Right lobe of liver (tissue), 6 donors: ENCODE data around the gene DNER. TPM values are rescaled to one million over a fixed set of nuclear protein-coding genes. Genes with fewer than 3 reads are reported as not detected.

Experiments
- ATAC-seq, 4 donors: fragments of 200-7000 bp; cut with Tn5 transposase; one replicate each; pipeline ENCODE4 v1.9.1; 2020; ENCODE audit warnings: mild to moderate bottlenecking in 4 of 4, moderate library complexity in 4 of 4
- DNase-seq, 3 donors: peaks; one replicate each; pipeline ENCODE4 v3.0.0-alpha.2; 2020
- H3K27ac ChIP-seq, 3 donors: fragments of 200-600 bp; one replicate each; pipeline ENCODE4 v1.8.0; 2022
- H3K27me3 ChIP-seq, 2 donors: fragments of 200-600 bp; one replicate each; pipeline ENCODE4 v1.8.0; 2022
- H3K36me3 ChIP-seq, 4 donors: fragments of 200-600 bp; sonication (generic) in 1 of 4; one replicate each; pipeline versions ENCODE4 v1.5.1 to v1.8.0; 2017 to 2022; ENCODE audit warnings: control low read depth in 1 of 4
- H3K4me1 ChIP-seq, 4 donors: fragments of 200-600 bp; sonication (generic) in 1 of 4; one replicate each; pipeline versions ENCODE4 v1.5.1 to v1.8.0; 2017 to 2022; ENCODE audit warnings: control low read depth in 1 of 4
- H3K4me3 ChIP-seq, 3 donors: fragments of 200-600 bp; one replicate each; pipeline ENCODE4 v1.8.0; 2022
- H3K9me3 ChIP-seq, 4 donors: fragments of 200-600 bp; sonication (generic) in 1 of 4; one replicate each; pipeline versions ENCODE4 v1.5.1 to v1.8.0; 2017 to 2022; ENCODE audit warnings: control low read depth in 1 of 4
- POLR2A ChIP-seq: fragments of 450-650 bp; IDR thresholded peaks from one replicate; pipeline ENCODE4 v1.6.1; 2017; ENCODE audit warnings: antibody characterized with exemption, mild to moderate bottlenecking
- whole genome bisulfite sequencing: methylation state at CpG from one replicate; pipeline ENCODE4 v1.1.6; 2018; ENCODE audit warnings: low coverage, low lambda C conversion rate; ENCODE audit not compliant: insufficient coverage; ENCODE audit errors: missing lambda C conversion rate; 5-methylcytosine and 5-hydroxymethylcytosine counted together
- intact Hi-C, 2 donors: fragments of 100-400 bp; cut with DNase I; formaldehyde crosslinking; loops; one replicate each; pipeline versions ENCODE4 v1.11.2 to v1.14.1; 2022
- total RNA-seq, 6 experiments: library from RNA; depleted of rRNA in 2 of 6; stranded (reverse); fragments of >200 nt in 2 of 6; fragmentation: NEBNext Ultra II Directional in 3 of 6; extraction: Animal tissue kit (Norgen Biotek cat#: 25700) in 3 of 6; gene quantifications; one replicate each; pipeline versions ENCODE4 v1.1.0 to v1.2.4, GENCODE V29; 2016 to 2023
- TF ChIP-seq, protein P1 (sequence below), 4 donors: fragments of 200-600 bp in 3 of 4; fragments of 450-650 bp in 1 of 4; IDR thresholded peaks; one replicate each; pipeline versions ENCODE4 v1.5.1 to v1.8.0; 2016 to 2022; ENCODE audit warnings: antibody characterized with exemption in 4 of 4, mild to moderate bottlenecking in 2 of 4
- donor health status: DM: no; HTN: yes; CAD: no.
- donor health status: DM: no; HTN: no; CAD: no.
- donor health status: DM: no; HTN: no; CAD: no.
- donor health status: DM: no; HTN: yes; CAD: no.
- donor health status: DM: no; HTN: yes; CAD: no.

DNER gene
- total RNA-seq, 6 experiments from 2014 or later, result 0.13 TPM; not detected in 5

DNA sequence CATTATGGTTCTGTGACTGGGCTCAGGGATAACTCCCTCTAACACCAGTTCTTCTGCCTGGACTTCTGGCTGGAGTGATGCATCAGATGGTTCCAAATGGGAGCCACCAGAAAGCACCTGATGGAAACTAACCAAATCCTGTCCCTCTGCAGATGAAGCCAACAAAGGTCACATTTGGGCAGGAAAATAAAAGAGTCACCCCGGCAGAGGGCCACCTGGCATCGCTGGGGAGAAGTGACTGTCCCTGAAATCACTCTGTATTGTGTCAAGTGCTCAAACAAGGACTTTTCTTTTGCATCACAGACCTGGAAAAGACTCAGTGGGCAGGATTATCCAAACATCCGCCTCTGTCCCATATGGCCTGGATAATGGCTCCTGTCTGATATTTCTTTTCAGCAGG lies 47.5 kb downstream of the DNER start:
- no peaks in the 10 kb centered on the region for H3K27me3 ChIP-seq
- TF ChIP-seq, protein P1, sequence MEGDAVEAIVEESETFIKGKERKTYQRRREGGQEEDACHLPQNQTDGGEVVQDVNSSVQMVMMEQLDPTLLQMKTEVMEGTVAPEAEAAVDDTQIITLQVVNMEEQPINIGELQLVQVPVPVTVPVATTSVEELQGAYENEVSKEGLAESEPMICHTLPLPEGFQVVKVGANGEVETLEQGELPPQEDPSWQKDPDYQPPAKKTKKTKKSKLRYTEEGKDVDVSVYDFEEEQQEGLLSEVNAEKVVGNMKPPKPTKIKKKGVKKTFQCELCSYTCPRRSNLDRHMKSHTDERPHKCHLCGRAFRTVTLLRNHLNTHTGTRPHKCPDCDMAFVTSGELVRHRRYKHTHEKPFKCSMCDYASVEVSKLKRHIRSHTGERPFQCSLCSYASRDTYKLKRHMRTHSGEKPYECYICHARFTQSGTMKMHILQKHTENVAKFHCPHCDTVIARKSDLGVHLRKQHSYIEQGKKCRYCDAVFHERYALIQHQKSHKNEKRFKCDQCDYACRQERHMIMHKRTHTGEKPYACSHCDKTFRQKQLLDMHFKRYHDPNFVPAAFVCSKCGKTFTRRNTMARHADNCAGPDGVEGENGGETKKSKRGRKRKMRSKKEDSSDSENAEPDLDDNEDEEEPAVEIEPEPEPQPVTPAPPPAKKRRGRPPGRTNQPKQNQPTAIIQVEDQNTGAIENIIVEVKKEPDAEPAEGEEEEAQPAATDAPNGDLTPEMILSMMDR (IDR thresholded peaks at IDR 0.05), result no peak
- no peak for TF ChIP-seq POLR2A
- intact Hi-C loops, result no loop called here
- no peak overlapping the region for H3K27ac ChIP-seq
- no peak for DNase-seq
- no peaks in the 10 kb centered on the region for H3K9me3 ChIP-seq
- no peaks in the 10 kb centered on the region for H3K36me3 ChIP-seq
- WGBS, result 66% methylated on average over 3 of the region's 3 CpGs
- no peak overlapping the region for H3K4me3 ChIP-seq
- ATAC-seq, result no peak
- no peaks in the 10 kb centered on the region for H3K4me1 ChIP-seq

DNA sequence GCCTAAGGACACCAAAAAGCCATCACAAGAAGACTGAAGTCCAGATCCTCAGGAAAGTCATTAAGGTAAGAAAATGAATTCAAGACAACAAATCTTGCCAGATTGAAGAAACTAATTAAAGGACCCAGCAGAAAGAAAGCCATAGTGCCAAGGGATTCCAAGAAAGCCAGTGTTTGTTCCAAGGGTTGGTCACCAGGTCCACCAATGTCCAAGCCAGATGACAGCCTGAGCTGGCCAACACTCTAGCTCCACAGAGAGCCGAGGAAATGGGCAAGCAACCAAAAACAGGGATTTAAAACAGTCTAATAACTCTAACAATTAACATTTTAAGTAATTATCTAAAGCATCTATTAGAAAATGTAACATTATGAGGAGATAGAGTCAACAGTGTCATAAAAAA lies 49.2 kb downstream of the DNER start:
- H3K9me3 ChIP-seq, result no peaks in the 10 kb centered on the region
- H3K4me1 ChIP-seq, result no peaks in the 10 kb centered on the region
- no peak for DNase-seq
- H3K27me3 ChIP-seq, result no peaks in the 10 kb centered on the region
- TF ChIP-seq, protein P1 (IDR thresholded peaks at IDR 0.05), result no peak
- no peak for TF ChIP-seq POLR2A
- no peak overlapping the region for H3K4me3 ChIP-seq
- ATAC-seq, result no peak
- H3K36me3 ChIP-seq, result no peaks in the 10 kb centered on the region
- intact Hi-C loops, result no loop called here
- H3K27ac ChIP-seq, result no peak overlapping the region
- WGBS, result 25% methylated on average over 1 of the region's 1 CpG

DNA sequence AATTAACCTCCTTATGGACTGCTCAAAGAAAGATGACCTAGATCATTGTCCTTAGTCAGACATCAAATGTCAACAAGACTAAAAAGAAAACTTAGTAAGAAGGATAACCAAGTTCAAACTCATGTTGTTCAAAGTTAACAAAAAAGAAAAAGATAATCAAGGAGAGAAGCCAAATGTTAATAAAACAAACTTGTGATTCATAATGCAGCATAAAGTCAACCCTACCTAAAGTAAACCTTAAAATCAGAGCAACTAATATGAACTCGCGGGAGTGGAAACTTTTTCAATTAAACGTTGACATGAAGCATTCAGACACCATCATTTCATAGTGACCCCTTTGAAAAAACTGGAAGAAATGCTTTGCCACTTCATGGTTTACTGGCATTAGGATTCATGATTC lies 52.9 kb downstream of the DNER start:
- Histone ChIP-seq H3K27ac (no peak overlapping the region), H3K36me3 (no peaks in the 10 kb centered on the region), H3K4me3 (no peak overlapping the region), H3K9me3 (no peaks in the 10 kb centered on the region), H3K27me3 (no peaks in the 10 kb centered on the region), H3K4me1 (no peaks in the 10 kb centered on the region)
- TF ChIP-seq, protein P1 (IDR thresholded peaks at IDR 0.05), result no peak
- no peak for TF ChIP-seq POLR2A
- 80% methylated on average over 3 of the region's 3 CpGs for WGBS
- ATAC-seq (no peak), DNase-seq (no peak)
- intact Hi-C loops, result no loop called here

DNA sequence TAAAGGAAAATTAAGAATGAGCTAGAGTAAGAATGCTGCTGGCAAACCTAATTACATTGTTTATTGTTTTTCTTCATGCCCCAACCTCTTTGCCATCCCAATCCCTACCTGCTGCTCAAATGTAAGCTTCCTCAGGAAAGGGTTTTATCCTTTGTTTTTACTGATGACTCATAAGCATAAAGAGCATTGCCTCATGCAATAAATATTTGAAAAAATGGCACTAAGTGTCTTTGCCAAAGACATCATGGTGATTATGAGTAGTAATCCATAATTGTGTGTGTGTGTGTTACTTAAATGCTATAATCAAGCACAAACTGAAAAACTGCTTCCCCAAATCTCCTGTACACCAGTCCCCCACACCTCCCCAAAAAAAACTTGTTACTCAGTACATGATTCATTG lies 53.4 kb downstream of the DNER start:
- Histone ChIP-seq H3K4me3 (no peak overlapping the region), H3K9me3 (no peaks in the 10 kb centered on the region), H3K4me1 (no peaks in the 10 kb centered on the region), H3K27me3 (no peaks in the 10 kb centered on the region), H3K27ac (no peak overlapping the region), H3K36me3 (no peaks in the 10 kb centered on the region)
- TF ChIP-seq, protein P1 (IDR thresholded peaks at IDR 0.05), result no peak
- TF ChIP-seq POLR2A, result no peak
- intact Hi-C loops, result no loop called here
- DNase-seq (no peak), ATAC-seq (no peak)

DNA sequence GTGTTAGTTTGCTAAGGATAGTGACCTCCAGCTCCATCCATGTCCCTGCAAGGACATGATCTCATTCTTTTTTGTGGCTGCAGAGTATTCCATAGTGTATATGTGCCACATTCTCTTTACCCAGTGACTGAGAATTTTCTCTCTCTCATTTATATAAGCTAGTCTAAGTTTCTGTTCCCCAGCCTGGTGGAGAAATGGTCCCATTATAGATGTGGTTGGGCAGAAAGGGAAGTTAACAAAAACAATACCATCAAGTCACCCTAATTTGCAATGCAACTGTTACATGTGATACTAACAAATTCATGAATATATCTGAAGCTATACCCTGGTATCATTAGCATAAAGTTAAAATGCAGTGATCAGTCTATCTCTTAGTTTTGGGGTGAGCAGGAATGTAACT lies 54.0 kb downstream of the DNER start:
- Histone ChIP-seq H3K9me3 (no peaks in the 10 kb centered on the region), H3K27ac (no peak overlapping the region), H3K27me3 (no peaks in the 10 kb centered on the region), H3K4me3 (no peak overlapping the region), H3K36me3 (no peaks in the 10 kb centered on the region), H3K4me1 (no peaks in the 10 kb centered on the region)
- no peak for ATAC-seq
- intact Hi-C loops, result no loop called here
- TF ChIP-seq, protein P1 (IDR thresholded peaks at IDR 0.05), result no peak
- no peak for TF ChIP-seq POLR2A
- DNase-seq, result no peak
